IPS-18a (cell line): Measurements from ENCODE around the gene GPR75.
A peak's percentile ranks its signal among the peaks of the same experiment; 100 is the strongest.

Experiments used
- H3K27ac ChIP-seq: one replicate; pipeline ENCODE4 v1.5.1; 2013; ENCODE audit warnings: low read length
- H3K27me3 ChIP-seq: one replicate; pipeline ENCODE4 v1.6.1; 2013; ENCODE audit warnings: mild to moderate bottlenecking, low read length; ENCODE audit not compliant: control insufficient read depth, insufficient read depth
- H3K36me3 ChIP-seq: one replicate; pipeline ENCODE4 v1.6.1; 2013; ENCODE audit warnings: low read depth, low read length; ENCODE audit not compliant: control insufficient read depth
- H3K4me1 ChIP-seq: one replicate; pipeline ENCODE4 v1.6.1; 2013; ENCODE audit warnings: low read depth, low read length; ENCODE audit not compliant: control insufficient read depth
- H3K4me3 ChIP-seq: one replicate; pipeline ENCODE4 v1.5.1; 2013; ENCODE audit warnings: low read length
- H3K9ac ChIP-seq: one replicate; pipeline ENCODE4 v1.6.1; 2013; ENCODE audit warnings: mild to moderate bottlenecking, low read length, moderate library complexity
- H3K9me3 ChIP-seq: one replicate; pipeline ENCODE4 v1.6.1; 2013; ENCODE audit warnings: low read depth, low read length; ENCODE audit not compliant: control insufficient read depth

Gene GPR75

DNA sequence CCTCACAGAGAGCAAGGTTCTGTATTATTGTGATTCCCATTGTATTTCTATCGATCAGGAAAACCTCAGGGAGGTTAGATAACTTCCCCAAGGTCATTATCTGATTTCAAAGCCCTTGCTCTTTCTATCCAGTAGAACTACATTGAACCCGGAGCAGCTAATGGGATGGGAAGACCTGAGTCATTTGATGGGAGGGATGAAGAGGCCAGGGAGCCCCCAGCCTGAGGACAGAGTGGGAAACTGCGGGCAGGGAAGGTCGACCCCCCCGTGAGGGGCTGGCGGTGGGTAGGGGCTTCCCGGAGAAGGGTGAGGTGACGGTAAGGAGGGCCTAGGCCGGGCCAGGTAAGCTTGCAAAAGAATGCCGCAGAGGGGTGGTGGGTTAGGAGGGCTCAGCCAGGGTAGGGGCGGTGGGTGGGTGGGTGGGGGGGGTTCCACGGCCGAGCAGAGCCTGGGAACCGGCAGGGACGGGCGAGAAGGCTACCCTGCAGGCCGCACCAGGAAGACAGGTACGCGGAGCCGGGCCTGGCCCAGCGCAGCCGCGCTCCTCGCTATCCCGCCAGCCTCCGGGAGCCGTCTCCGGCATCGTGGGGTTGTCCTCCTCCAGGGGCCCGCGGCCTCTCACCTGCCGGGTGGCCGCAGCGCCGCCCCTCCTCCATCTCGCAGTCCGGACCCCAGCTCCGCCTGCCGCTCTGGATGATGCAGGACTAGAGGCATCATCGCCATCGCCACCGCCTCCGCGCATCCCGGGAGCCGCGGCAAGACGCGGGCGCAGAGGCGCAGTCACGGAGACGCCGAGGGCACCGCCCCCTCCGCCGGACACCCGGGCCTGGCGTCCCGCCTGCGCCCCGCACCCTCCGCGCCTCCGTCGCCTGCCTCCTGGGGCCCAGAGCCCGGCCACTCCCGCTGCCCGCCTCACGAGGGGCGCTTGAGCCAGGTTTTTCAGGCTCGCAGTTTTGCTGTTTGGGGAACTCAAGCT, at the start of gene GPR75:
GPR75 (minus strand) TSS at position 762 of the 976 bp plus-strand sequence. CDS start 5,211 bp downstream, outside the sequence.
- Histone ChIP-seq H3K9me3 (no peaks in the 10 kb centered on the region), H3K4me1 (peaks cover 3% of the 10 kb centered on the region), H3K36me3 (peaks cover 6% of the 10 kb centered on the region), H3K4me3 (peak within 1 kb of the TSS; percentile 57), H3K9ac (peak within 1 kb of the TSS; percentile 25), H3K27me3 (no peaks in the 10 kb centered on the region), H3K27ac (no peak within 1 kb of the TSS)

DNA sequence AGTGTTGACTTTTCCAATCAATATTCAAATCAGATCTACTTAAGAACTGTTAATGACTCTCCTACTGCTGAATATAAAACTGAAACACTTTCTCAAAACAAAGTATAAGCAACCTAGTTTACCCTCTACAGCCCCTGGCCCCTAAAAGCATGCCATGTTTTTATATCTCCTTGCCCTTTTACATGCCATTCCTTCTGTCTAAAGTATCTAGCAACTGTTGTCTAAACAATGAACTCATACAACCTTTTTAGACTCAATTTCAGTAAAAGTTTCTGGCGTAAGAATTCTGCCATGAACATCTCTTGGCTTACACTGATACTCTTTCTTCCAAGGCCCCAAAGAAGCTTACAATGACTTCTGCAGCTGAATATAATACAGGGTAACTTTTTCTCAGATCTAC, 47.8 kb upstream of the GPR75 start:
- Histone ChIP-seq H3K27me3 (no peaks in the 10 kb centered on the region), H3K4me3 (no peak overlapping the region), H3K9me3 (no peaks in the 10 kb centered on the region), H3K27ac (no peak overlapping the region), H3K36me3 (peaks cover 64% of the 10 kb centered on the region), H3K4me1 (no peaks in the 10 kb centered on the region), H3K9ac (no peak overlapping the region)

DNA sequence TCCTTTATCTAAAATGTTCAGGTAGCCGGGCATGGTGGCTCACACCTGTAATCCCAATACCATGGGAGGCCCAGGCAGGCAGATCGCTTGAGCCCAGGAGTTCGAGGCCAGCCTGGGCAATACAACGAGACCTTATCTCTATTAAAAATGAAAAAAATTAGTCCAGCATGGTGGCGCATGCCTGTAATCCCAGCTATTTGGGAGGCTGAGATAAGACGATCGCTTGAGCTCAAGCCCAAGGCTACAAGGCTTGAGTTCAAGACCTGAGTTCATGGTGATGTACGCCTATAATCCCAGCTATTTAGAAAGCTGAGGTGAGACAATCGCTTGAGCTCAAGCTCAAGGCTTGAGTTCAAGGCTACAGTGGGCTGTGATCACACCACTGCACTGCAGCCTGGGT, 45.6 kb upstream of the GPR75 start:
- Histone ChIP-seq H3K27me3 (no peaks in the 10 kb centered on the region), H3K9me3 (no peaks in the 10 kb centered on the region), H3K4me3 (no peak overlapping the region), H3K36me3 (peaks cover 80% of the 10 kb centered on the region), H3K4me1 (no peaks in the 10 kb centered on the region), H3K9ac (no peak overlapping the region), H3K27ac (no peak overlapping the region)

DNA sequence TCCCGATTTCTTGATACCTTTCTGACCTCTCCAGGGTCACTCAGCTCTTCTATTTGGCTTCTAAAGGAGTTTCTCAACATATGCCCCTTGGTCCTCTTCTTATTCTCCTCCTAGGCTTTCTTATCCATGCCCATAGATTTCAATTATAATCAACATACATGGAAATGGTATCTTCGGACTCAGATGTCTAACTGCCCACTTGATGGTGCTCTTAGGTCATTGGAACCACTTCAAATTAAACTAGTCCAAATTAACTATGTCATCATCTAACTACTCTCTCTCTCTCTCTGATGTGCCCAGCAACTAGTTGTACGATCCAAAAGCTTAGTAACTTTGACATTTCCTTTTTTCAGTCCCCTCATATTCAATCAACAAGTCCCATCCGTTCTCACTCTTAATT, 43.2 kb upstream of the GPR75 start:
- H3K9ac ChIP-seq, result no peak overlapping the region
- no peaks in the 10 kb centered on the region for H3K9me3 ChIP-seq
- H3K4me1 ChIP-seq, result no peaks in the 10 kb centered on the region
- peaks cover 90% of the 10 kb centered on the region for H3K36me3 ChIP-seq
- no peak overlapping the region for H3K27ac ChIP-seq
- no peak overlapping the region for H3K4me3 ChIP-seq
- H3K27me3 ChIP-seq, result no peaks in the 10 kb centered on the region

DNA sequence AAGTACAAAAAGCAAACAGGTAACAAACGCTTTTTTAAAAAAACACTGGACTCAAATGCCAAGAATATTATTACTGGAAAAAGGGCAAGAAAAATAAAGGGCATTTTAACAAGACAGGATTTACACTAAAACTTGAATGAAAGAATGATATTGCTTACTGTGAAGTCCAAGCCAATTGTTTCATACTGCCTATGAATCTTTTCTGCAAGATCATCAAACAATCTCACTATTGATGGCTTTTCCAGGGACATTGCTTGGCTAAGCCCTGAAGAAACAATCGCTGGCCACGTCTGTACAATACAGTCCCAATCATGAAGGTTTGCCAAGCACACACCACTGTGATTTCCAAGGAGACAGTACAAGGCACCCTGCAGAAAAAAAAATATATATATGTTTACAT, 41.4 kb upstream of the GPR75 start:
- H3K9me3 ChIP-seq, result no peaks in the 10 kb centered on the region
- H3K27me3 ChIP-seq, result no peaks in the 10 kb centered on the region
- no peak overlapping the region for H3K4me3 ChIP-seq
- no peak overlapping the region for H3K9ac ChIP-seq
- H3K27ac ChIP-seq, result no peak overlapping the region
- H3K4me1 ChIP-seq, result no peaks in the 10 kb centered on the region
- peaks cover 91% of the 10 kb centered on the region for H3K36me3 ChIP-seq

DNA sequence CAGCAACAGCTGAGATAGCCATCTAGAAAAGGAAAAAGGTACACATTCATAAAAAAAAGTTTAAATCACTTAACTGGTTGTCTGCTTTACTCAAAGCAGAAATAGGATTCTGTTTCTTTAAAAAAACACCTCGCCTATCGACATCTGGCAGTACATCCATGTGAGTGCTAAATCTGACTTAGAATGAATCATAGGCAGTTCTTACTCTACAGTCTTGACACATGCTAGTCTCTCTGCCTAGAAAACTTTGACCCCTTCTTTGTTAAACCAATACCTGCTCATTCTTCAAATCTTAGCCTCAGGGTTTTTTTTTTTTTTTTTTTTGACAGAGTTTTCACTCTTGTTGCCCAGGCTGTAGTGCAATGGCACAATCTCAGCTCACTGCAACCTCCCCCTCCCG, 37.1 kb upstream of the GPR75 start:
- Histone ChIP-seq H3K36me3 (peaks cover 96% of the 10 kb centered on the region), H3K9ac (no peak overlapping the region), H3K27ac (no peak overlapping the region)

DNA sequence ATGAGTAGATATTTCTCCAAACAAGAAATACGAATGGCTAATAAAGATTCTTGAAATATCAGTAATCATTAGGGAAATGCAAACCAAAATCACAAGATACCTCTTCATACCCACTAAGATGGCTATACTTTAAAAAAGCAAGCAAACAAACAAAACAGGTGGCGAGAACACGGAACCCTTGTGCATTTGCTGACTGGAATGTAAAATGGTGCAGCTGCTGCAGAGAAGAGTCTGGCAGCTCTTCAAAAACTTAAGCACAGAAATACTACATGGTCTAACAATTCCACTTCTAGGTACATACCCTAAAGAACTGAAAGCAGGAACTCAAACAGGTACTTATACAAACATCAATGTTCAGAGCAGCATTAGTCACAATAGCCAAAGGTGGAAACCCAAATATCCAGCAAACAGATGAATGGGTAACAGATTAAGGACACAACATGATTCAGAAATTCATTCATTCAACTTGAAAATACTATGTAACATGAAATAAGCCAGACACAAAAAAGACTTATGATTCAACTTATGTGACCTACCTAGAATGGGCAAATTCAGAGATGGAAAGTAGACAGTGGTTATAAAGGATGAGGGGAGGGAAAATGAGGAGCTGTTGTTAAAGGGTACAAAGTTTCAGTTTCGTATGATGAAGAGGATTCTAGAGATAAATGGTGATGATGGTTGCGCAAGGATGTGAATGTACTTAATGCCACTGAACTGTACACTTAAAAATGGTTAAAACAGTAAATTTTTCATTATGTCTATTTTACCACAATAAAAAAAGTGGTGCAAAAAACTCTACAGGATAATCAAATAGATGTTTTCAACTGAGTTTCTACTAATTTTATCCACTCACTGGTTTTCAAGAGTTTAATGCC, 26.9 kb upstream of the GPR75 start:
- no peak overlapping the region for H3K27ac ChIP-seq
- H3K9me3 ChIP-seq, result no peaks in the 10 kb centered on the region
- H3K27me3 ChIP-seq, result no peaks in the 10 kb centered on the region
- H3K4me3 ChIP-seq, result no peak overlapping the region
- no peaks in the 10 kb centered on the region for H3K4me1 ChIP-seq
- H3K9ac ChIP-seq, result no peak overlapping the region
- peaks cover 88% of the 10 kb centered on the region for H3K36me3 ChIP-seq

More for the DNA sequence above, 37.1 kb upstream of the GPR75 start:
- Histone ChIP-seq H3K9me3 (no peaks in the 10 kb centered on the region), H3K27me3 (no peaks in the 10 kb centered on the region), H3K4me1 (no peaks in the 10 kb centered on the region), H3K4me3 (no peak overlapping the region)

DNA sequence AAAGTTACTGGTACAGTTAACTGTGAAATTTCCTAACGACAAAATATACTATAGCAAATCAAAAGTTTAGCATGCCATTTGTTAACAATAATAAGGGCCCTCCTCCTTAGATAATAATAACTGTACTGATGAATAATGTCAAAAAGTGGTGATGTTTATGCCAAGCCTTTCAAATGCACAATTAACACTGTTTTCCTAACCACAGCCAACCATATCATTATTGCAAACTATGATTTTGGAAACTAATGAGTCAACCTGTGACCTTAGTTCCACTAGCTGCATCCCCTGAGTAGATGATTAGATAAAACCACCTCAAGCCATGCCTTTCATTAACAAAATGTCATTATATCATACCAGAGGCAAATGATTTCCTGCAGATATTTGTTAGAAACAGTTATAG, 25.1 kb upstream of the GPR75 start:
- Histone ChIP-seq H3K36me3 (peaks cover 76% of the 10 kb centered on the region), H3K27ac (no peak overlapping the region), H3K9ac (no peak overlapping the region), H3K9me3 (no peaks in the 10 kb centered on the region), H3K4me3 (no peak overlapping the region), H3K27me3 (no peaks in the 10 kb centered on the region), H3K4me1 (no peaks in the 10 kb centered on the region)

DNA sequence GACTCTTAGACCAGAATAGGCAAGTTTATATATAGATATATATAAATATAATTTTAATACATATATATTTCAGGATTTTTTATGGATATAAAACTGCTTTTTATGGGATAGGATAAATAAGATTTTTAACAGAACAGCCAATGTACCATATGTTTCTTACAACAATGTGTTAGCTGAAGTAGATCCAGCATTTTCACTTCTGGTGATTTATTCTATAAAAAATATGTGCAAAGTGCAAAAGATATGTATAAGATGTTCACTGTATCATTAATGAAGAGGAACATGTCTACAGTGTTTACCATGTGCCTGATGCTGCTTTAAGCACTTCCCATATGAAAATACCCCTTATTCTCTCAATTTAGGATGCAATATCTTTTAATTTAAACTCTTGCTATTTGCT, 22.2 kb upstream of the GPR75 start:
- H3K36me3 ChIP-seq, result peaks cover 50% of the 10 kb centered on the region
- H3K4me1 ChIP-seq, result no peaks in the 10 kb centered on the region

DNA sequence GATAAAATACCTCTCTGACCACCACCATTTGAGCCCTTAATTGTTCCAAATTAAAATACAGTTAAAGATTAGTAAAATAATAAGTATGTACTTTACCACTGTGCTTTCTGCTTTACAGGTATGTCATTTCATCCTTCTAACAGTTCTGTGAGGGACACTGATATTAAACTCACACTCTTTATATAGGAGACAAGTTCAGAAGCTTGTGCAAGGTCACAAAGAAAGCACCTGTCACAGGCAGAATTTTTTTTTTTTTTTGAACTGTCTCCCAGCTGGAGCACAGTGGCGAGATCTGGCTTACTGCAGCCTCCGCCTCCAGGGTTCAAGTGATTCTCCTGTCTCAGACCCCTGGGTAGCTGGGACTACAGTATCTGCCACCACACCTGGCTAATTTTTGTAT, 21.6 kb upstream of the GPR75 start:
- Histone ChIP-seq H3K9me3 (no peaks in the 10 kb centered on the region), H3K36me3 (peaks cover 44% of the 10 kb centered on the region), H3K9ac (no peak overlapping the region), H3K4me3 (no peak overlapping the region), H3K27ac (no peak overlapping the region), H3K4me1 (no peaks in the 10 kb centered on the region), H3K27me3 (no peaks in the 10 kb centered on the region)

More for the DNA sequence above, 22.2 kb upstream of the GPR75 start:
- Histone ChIP-seq H3K27me3 (no peaks in the 10 kb centered on the region), H3K9ac (no peak overlapping the region), H3K4me3 (no peak overlapping the region), H3K27ac (no peak overlapping the region), H3K9me3 (no peaks in the 10 kb centered on the region)

DNA sequence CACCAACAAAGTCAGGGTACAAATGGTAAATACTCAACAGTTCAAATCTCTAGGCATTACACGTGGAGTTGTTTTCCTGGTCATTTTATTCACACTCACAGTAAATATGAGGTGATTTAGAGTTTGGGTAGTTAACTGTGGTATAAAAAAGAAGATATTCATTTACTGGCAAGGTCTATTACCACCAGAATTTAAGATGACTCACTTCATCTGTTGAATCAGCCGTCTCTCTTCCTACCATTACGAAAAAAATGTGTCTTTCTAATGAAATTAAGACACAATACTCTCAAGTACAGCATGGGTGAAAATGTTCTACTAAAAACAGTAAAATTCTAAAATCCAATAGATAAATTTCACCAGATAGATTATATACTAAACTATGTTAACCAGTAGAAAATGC, 21.0 kb upstream of the GPR75 start:
- H3K36me3 ChIP-seq, result peaks cover 43% of the 10 kb centered on the region
- H3K27me3 ChIP-seq, result no peaks in the 10 kb centered on the region
- no peak overlapping the region for H3K4me3 ChIP-seq
- no peaks in the 10 kb centered on the region for H3K4me1 ChIP-seq
- no peaks in the 10 kb centered on the region for H3K9me3 ChIP-seq
- H3K9ac ChIP-seq, result no peak overlapping the region
- no peak overlapping the region for H3K27ac ChIP-seq
